Naive thymus-derived CD8-positive, alpha-beta T cell (primary cell): ENCODE data around the gene TAS2R60. TPM values are rescaled to one million over a fixed set of nuclear protein-coding genes. Genes with fewer than 3 reads are reported as not detected.
A peak's percentile ranks its signal among the peaks of the same experiment; 100 is the strongest.
"Not testable (repeated sequence)": the region's sequence is repeated elsewhere in the genome, so short reads cannot be mapped to it uniquely, and the experiment has no call there.

ENCODE experiments used
- ATAC-seq, 2 donors: fragments of 150-1000 bp; cut with Tn5 transposase in 1 of 2; sonication (Bioruptor Pico), chemical (Tn5 transposase) in 1 of 2; 1 replicate in 1 of 2; 2 replicates in 1 of 2; pipeline ENCODE4 v1.10.0; 2021; ENCODE audit warnings: mild to moderate bottlenecking in 2 of 2, moderate library complexity in 2 of 2
- POLR2A ChIA-PET: fragments of 350-600 bp; sonication (Branson Sonifier 250); formaldehyde crosslinking; loops from one replicate; lab custom pipeline; 2021; ENCODE audit warnings: antibody characterized with exemption; lab: Charles Lee
- DNase-seq, 10 donors: peaks; one replicate each; pipeline versions ENCODE4 v3.0.0 to v3.0.0-alpha.2; 2020 to 2022
- H3K27ac Mint-ChIP-seq, 10 donors: one replicate each; pipeline ENCODE4 v1.8.0; 2020 to 2022; ENCODE audit warnings: mild to moderate bottlenecking in 10 of 10, mixed read lengths in 10 of 10, moderate library complexity in 4 of 10, inconsistent platforms in 1 of 10
- H3K27me3 Mint-ChIP-seq, 5 donors: one replicate each; pipeline ENCODE4 v1.8.0; 2021 to 2022; ENCODE audit warnings: mixed read lengths in 5 of 5
- H3K36me3 Mint-ChIP-seq, 3 donors: one replicate each; pipeline ENCODE4 v1.8.0; 2020 to 2022; ENCODE audit warnings: mixed read lengths in 3 of 3, mild to moderate bottlenecking in 2 of 3, inconsistent platforms in 1 of 3
- H3K4me1 Mint-ChIP-seq, 4 donors: one replicate each; pipeline ENCODE4 v1.8.0; 2021 to 2022; ENCODE audit warnings: mixed read lengths in 4 of 4
- H3K4me3 Mint-ChIP-seq, 10 donors: one replicate each; pipeline ENCODE4 v1.8.0; 2020 to 2022; ENCODE audit warnings: mild to moderate bottlenecking in 10 of 10, mixed read lengths in 10 of 10, moderate library complexity in 6 of 10, inconsistent platforms in 1 of 10
- H3K9me3 Mint-ChIP-seq, 9 donors: one replicate each; pipeline ENCODE4 v1.8.0; 2020 to 2022; ENCODE audit warnings: mixed read lengths in 9 of 9, mild to moderate bottlenecking in 3 of 9, inconsistent platforms in 1 of 9, moderate library complexity in 1 of 9
- polyA plus RNA-seq, 3 donors: library from polyadenylated mRNA; unstranded; fragments of 300-500 nt; fragmentation: Illumina TruSeq; gene quantifications; one replicate each; pipeline ENCODE4 v1.2.3, GENCODE V29; 2021
- total RNA-seq, 8 experiments: library from RNA in 2 of 8; stranded (reverse) in 2 of 8; gene quantifications; one replicate each; pipeline ENCODE4 v1.2.3 and lab custom pipeline; 2021 to 2026

The TAS2R60 gene
- total and polyA plus RNA-seq, 5 experiments from 2014 or later = 0.23 to 1.0 (median 0.96) TPM; not detected in 2

- Mint-ChIP-seq H3K9me3 (no peaks in the 10 kb centered on the region), H3K4me3 (no peak overlapping the region), H3K27ac (peak overlapping the region in 5 of 10 donors; percentile 14 to 76 (median 62)), H3K36me3 (peaks cover 0 to 74% (median 4%) of the 10 kb centered on the region in 3 donors), H3K4me1 (peaks cover 33 to 53% (median 45%) of the 10 kb centered on the region in 4 donors), H3K27me3 (no peaks in the 10 kb centered on the region)
- no peak for ATAC-seq
- DNase-seq = no peak
- POLR2A ChIA-PET = interaction anchor here (11.1 kb wide), 1 partner anchor 19 kb away, joined by 184 read pairs; the partner anchor contains the start of gene ZYX
These were observed 42.0 kb upstream of the TAS2R60 start for GRCh38 chr7:143401265-143401664.

- POLR2A ChIA-PET = interaction anchor here (8.2 to 11.1 kb wide), 2 partner anchors 9 to 20 kb away, joined by 91 to 184 read pairs; partner anchors contain the start of gene ZYX
- Mint-ChIP-seq H3K27ac (peak overlapping the region in 9 of 10 donors; percentile 49 to 86 (median 76)), H3K4me1 (peaks cover 42 to 61% (median 50%) of the 10 kb centered on the region in 4 donors), H3K36me3 (peaks cover 0 to 69% (median 4%) of the 10 kb centered on the region in 3 donors)
- not testable (repeated sequence) for H3K27me3 Mint-ChIP-seq, H3K4me3 Mint-ChIP-seq, H3K9me3 Mint-ChIP-seq, ATAC-seq, DNase-seq
These were observed 41.0 kb upstream of the TAS2R60 start for GRCh38 chr7:143402233-143402632.

GRCh38 chr7:143405173-143406001 is 37.9 kb upstream of the TAS2R60 start:
- H3K27me3 Mint-ChIP-seq = peaks cover 0 to 7% (median 0%) of the 10 kb centered on the region in 5 donors
- peak overlapping the region; percentile 64 to 98 (median 84) for H3K27ac Mint-ChIP-seq
- POLR2A ChIA-PET = interaction anchor here (0.6 to 11.1 kb wide), 7 partner anchors 12 to 916 kb away, joined by 3 to 184 read pairs (median 16); partner anchors contain the start of genes GSTK1 and ZYX
- H3K4me3 Mint-ChIP-seq = peak overlapping the region in 9 of 10 donors; percentile 6 to 99 (median 94)
- no peak for DNase-seq
- no peaks in the 10 kb centered on the region for H3K9me3 Mint-ChIP-seq
- peaks cover 50 to 87% (median 76%) of the 10 kb centered on the region in 4 donors for H3K4me1 Mint-ChIP-seq
- peaks cover 0 to 44% (median 6%) of the 10 kb centered on the region in 3 donors for H3K36me3 Mint-ChIP-seq
- ATAC-seq = no peak

GRCh38 chr7:143406002-143406357 is 37.3 kb upstream of the TAS2R60 start:
- POLR2A ChIA-PET = interaction anchor here (1.3 to 11.1 kb wide), 6 partner anchors 13 to 147 kb away, joined by 4 to 184 read pairs (median 30); partner anchors contain the start of genes GSTK1 and ZYX
- H3K4me3 Mint-ChIP-seq = peak overlapping the region in 9 of 10 donors; percentile 93 to 99 (median 94)
- DNase-seq = no peak
- peaks cover 0 to 9% (median 0%) of the 10 kb centered on the region in 5 donors for H3K27me3 Mint-ChIP-seq
- no peak for ATAC-seq
- peaks cover 50 to 90% (median 79%) of the 10 kb centered on the region in 4 donors for H3K4me1 Mint-ChIP-seq
- no peaks in the 10 kb centered on the region for H3K9me3 Mint-ChIP-seq
- H3K36me3 Mint-ChIP-seq = peaks cover 0 to 40% (median 5%) of the 10 kb centered on the region in 3 donors
- H3K27ac Mint-ChIP-seq = peak overlapping the region in 9 of 10 donors; percentile 18 to 98 (median 83)

DNA sequence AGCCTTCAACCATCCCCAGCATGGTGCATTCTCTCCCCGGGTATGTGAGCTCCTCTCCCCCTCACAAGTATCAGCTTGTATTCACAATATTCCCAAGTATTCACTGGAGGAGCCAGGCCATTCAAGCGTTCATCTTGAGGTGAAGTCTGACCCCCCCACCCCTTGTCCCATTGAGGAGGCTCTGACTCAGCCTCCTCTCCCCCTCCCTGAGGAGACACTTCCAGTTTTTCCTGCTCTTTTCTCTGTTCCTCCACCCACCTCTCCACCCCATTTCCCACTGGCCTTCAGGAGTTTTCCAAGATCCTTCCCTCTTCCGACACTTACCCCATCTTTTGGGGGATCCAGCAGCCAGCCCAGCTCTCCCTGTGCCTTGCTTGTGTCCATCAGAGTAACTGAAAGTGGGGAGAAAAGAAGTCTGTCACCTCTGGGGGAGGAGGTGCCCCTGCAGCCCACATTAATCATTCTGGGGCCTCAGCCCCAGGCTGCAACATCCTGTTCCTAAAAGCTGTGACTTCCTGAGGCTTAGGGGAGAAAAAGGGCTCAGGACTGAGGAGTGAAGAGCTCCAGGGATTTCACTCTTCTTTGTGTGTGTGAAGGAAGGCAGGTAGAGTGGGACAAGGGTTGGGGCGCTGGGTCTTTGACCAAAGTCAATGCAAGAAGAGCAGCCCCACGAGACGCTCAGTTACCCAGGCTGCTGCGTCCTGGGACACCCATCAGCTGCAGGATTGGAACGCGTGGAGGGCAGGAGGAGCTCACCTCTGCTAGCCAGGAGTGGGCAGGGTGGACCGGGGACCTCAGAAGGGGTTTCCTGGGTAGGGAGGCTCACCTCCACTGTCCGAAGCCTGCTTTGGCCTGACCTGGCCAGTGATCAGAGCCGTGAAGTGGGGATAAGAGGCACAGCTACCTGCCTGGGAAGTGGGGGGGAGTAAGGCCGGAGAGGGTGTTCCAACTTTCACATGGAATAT is 35.7 kb upstream of the TAS2R60 start:
- peak overlapping the region; percentile 89 to 99 (median 95) for H3K27ac Mint-ChIP-seq
- no peaks in the 10 kb centered on the region for H3K9me3 Mint-ChIP-seq
- peak in 8 of 10 donors; percentile 37 to 69 (median 48) for DNase-seq
- H3K4me1 Mint-ChIP-seq = peaks cover 54 to 92% (median 86%) of the 10 kb centered on the region in 4 donors
- peak overlapping the region; percentile 93 to 99 (median 94) for H3K4me3 Mint-ChIP-seq
- POLR2A ChIA-PET = interaction anchor here (0.5 to 11.1 kb wide), 20 partner anchors 9 to 1428 kb away, joined by 3 to 184 read pairs (median 6); partner anchors contain the start of genes CASP2, GSTK1 and ZYX
- peaks cover 0 to 9% (median 0%) of the 10 kb centered on the region in 5 donors for H3K27me3 Mint-ChIP-seq
- ATAC-seq = peak; percentile 66 to 79
- H3K36me3 Mint-ChIP-seq = peaks cover 0 to 30% (median 2%) of the 10 kb centered on the region in 3 donors

DNA sequence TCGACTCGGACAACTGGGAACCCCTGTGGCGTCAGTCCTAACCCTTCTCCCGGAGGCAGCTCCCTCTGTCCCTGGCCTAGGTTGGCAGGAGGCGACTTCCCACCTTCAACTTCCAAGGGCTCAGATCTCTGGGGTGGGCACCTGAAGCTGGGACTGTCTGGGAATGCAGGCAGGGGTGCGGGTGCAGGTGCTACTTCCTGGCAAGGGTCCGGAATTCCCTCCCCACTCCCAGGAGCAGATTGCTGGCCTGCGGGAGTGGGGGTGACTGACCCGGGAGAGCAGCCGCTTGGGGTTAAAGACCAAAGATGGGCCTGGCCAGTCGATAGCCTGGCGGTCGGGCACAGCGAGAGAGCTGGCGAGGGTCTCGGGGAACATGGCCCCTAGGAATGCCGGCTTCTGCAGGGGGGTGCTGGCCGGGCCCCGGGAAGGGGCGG is 35.0 kb upstream of the TAS2R60 start:
- Mint-ChIP-seq H3K9me3 (no peaks in the 10 kb centered on the region), H3K4me1 (peaks cover 59 to 93% (median 86%) of the 10 kb centered on the region in 4 donors), H3K27me3 (peaks cover 0 to 9% (median 0%) of the 10 kb centered on the region in 5 donors), H3K36me3 (peaks cover 0 to 25% (median 2%) of the 10 kb centered on the region in 3 donors), H3K27ac (peak overlapping the region; percentile 47 to 99 (median 95)), H3K4me3 (peak overlapping the region; percentile 93 to 99 (median 94))
- ATAC-seq (peak; percentile 1 to 28), DNase-seq (no peak)
- POLR2A ChIA-PET = interaction anchor here (0.5 to 11.1 kb wide), 17 partner anchors 8 to 1427 kb away, joined by 3 to 184 read pairs (median 10); partner anchors contain the start of genes CASP2, GSTK1 and ZYX

DNA sequence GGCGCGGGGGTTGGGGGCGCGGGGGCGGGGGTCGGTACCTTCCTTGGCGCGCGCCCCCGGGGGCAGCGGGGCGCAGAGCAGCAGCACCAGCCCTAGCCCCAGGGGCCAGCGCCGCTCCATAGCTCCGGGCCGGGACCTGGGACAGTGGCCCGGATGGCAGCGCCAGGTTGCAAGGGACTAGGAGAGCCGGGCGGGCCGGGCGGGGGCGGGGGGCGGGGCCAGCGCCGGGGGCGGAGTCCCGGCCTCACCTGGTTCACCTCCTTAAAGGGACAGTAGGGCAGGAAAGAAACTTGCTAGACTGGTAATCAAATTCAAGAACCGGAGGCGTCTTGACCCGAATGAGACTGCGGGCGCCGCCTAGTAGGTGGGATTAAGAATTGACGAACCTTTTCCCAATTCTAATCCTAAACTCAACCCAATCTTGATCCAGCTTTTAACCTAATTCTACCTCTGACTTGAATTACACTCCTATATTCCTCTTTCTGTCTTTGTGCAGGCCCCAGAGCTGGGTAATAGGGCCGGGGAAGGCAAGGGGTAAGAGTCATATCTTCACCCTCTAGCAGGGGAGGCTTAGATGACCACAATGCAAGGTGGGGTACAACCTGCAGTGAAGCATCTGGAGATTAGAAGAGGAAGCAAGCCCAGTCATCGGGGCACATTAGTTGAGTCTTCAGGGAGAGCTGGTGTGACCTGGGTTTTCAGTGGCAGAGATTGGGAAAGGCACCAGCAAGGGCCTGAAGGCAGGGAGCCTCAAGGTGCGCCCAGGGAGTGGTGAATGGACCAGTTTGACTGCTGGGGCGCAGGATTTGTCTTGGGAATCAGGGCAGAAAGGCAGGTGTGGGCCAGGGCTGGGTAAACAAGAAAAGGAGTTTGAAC is 34.3 kb upstream of the TAS2R60 start, which contains the start of gene EPHA1:
Gene EPHA1 (minus strand): TSS at position 171 of the 876 bp plus-strand sequence. CDS start 51 bp downstream, at position 120.
- H3K4me1 Mint-ChIP-seq = peaks cover 59 to 88% (median 80%) of the 10 kb centered on the region in 4 donors
- POLR2A ChIA-PET = interaction anchor here (0.6 to 11.1 kb wide), 12 partner anchors 8 to 169 kb away, joined by 3 to 184 read pairs (median 11); partner anchors contain the start of genes CASP2, GSTK1 and ZYX
- DNase-seq (peak; percentile 34 to 78 (median 56)), ATAC-seq (peak; percentile 73 to 78)
- peak within 1 kb of the TSS; percentile 93 to 99 (median 94) for H3K4me3 Mint-ChIP-seq
- peaks cover 0 to 11% (median 0%) of the 10 kb centered on the region in 5 donors for H3K27me3 Mint-ChIP-seq
- H3K9me3 Mint-ChIP-seq = no peaks in the 10 kb centered on the region
- peaks cover 0 to 20% (median 2%) of the 10 kb centered on the region in 3 donors for H3K36me3 Mint-ChIP-seq
- H3K27ac Mint-ChIP-seq = peak within 1 kb of the TSS; percentile 89 to 99 (median 95)

GRCh38 chr7:143410521-143411004 is 32.7 kb upstream of the TAS2R60 start:
- ATAC-seq = no peak
- Mint-ChIP-seq H3K9me3 (no peaks in the 10 kb centered on the region), H3K4me1 (peaks cover 50 to 75% (median 70%) of the 10 kb centered on the region in 4 donors), H3K27me3 (peaks cover 0 to 12% (median 0%) of the 10 kb centered on the region in 5 donors), H3K36me3 (peaks cover 0 to 25% (median 9%) of the 10 kb centered on the region in 3 donors), H3K27ac (peak overlapping the region in 7 of 10 donors; percentile 55 to 96 (median 89)), H3K4me3 (peak overlapping the region in 7 of 10 donors; percentile 42 to 94 (median 50))
- DNase-seq = no peak
- POLR2A ChIA-PET = interaction anchor here (8.2 to 11.1 kb wide), 2 partner anchors 18 to 29 kb away, joined by 91 to 184 read pairs; partner anchors contain the start of gene ZYX

DNA sequence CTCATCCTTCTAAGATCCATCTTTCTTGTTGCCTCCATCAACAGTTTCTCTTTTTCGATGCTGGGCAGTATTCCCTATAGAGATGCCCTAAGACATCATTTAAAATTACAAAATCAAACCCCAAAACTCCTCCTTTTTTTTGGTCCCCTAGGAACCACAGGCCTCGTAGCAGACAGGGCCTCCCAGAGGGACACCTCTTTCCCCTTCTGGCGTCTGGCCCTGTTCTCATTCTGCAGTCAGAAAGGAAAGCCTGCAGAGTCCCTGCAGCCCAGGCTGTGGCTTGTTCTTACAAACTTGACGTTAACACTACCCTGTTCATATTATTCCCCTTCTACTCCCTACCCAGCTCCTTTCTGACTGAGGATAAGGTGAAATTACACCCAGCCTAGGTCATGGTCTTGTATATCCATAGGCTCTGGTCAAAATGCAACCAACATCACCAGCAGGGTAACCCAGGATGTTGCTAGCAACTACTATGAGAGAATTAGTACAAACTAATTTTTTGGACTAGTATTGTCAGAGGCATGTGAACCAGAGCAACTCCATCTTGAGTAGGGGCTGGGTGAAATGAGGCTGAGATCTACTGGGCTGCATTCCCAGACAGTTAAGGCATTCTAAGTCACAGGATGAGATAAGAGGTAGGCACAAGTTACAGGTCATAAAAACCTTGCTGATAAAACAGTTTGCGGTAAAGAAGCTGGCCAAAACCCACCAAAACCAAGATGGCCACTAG is 31.1 kb upstream of the TAS2R60 start:
- Mint-ChIP-seq H3K9me3 (no peaks in the 10 kb centered on the region), H3K4me3 (peak overlapping the region in 1 of 10 donors; percentile 22)

More for the DNA sequence above, 31.1 kb upstream of the TAS2R60 start:
- peaks cover 0 to 12% (median 0%) of the 10 kb centered on the region in 5 donors for H3K27me3 Mint-ChIP-seq
- peak overlapping the region in 2 of 10 donors; percentile 76 to 81 for H3K27ac Mint-ChIP-seq
- POLR2A ChIA-PET = interaction anchor here (1.3 kb wide), 1 partner anchor 9 kb away, joined by 4 read pairs; no protein-coding TSS in a partner anchor
- ATAC-seq = no peak
- peaks cover 38 to 68% (median 58%) of the 10 kb centered on the region in 4 donors for H3K4me1 Mint-ChIP-seq
- no peak for DNase-seq
- H3K36me3 Mint-ChIP-seq = peaks cover 0 to 35% (median 9%) of the 10 kb centered on the region in 3 donors
